GM21360 (cell line): Measurements from ENCODE around the gene MARCHF5.
"Not testable (repeated sequence)": the region's sequence is repeated elsewhere in the genome, so short reads cannot be mapped to it uniquely, and the experiment has no call there.

Source experiments
- ATAC-seq: cut with Tn5 transposase; IDR thresholded peaks from one replicate; pipeline ENCODE4 v1.9.1; 2021; ENCODE audit warnings: mild to moderate bottlenecking, moderate library complexity; ENCODE audit not compliant: unreplicated experiment

The MARCHF5 gene

GRCh38 chr10:92304061-92304460, 13.1 kb downstream of the MARCHF5 start:
- ATAC-seq, result no peak

GRCh38 chr10:92305133-92306072, 14.4 kb downstream of the MARCHF5 start:
- no peak for ATAC-seq

GRCh38 chr10:92309272-92309671, 18.3 kb downstream of the MARCHF5 start:
- ATAC-seq, result no peak

- ATAC-seq, result no peak
These were observed 22.8 kb downstream of the MARCHF5 start for GRCh38 chr10:92313750-92314149.

- ATAC-seq, result no peak
These were observed 25.6 kb downstream of the MARCHF5 start for GRCh38 chr10:92316610-92317009.

- ATAC-seq, result no peak
These were observed 32.1 kb downstream of the MARCHF5 start for GRCh38 chr10:92323079-92323478.

- no peak for ATAC-seq
These were observed 36.8 kb downstream of the MARCHF5 start for GRCh38 chr10:92327445-92328433.

- ATAC-seq, result no peak
These were observed 38.0 kb downstream of the MARCHF5 start for GRCh38 chr10:92328993-92329392.

GRCh38 chr10:92329927-92330326, 39.0 kb downstream of the MARCHF5 start:
- ATAC-seq, result not testable (repeated sequence)

GRCh38 chr10:92342796-92343195, 51.8 kb downstream of the MARCHF5 start:
- no peak for ATAC-seq

- not testable (repeated sequence) for ATAC-seq
These were observed 54.6 kb downstream of the MARCHF5 start for GRCh38 chr10:92345575-92345974.

GRCh38 chr10:92347035-92347676, 56.2 kb downstream of the MARCHF5 start:
- ATAC-seq, result not testable (repeated sequence)

- no peak for ATAC-seq
These were observed 59.4 kb downstream of the MARCHF5 start for GRCh38 chr10:92350411-92350810.

- ATAC-seq, result no peak
These were observed 63.6 kb downstream of the MARCHF5 start for GRCh38 chr10:92354587-92354986.

GRCh38 chr10:92356041-92356440, 65.1 kb downstream of the MARCHF5 start:
- no peak for ATAC-seq

GRCh38 chr10:92363498-92363897, 72.5 kb downstream of the MARCHF5 start:
- no peak for ATAC-seq

- ATAC-seq, result no peak
These were observed 75.5 kb downstream of the MARCHF5 start for GRCh38 chr10:92366412-92367021.

- no peak for ATAC-seq
These were observed 87.0 kb downstream of the MARCHF5 start for GRCh38 chr10:92377962-92378361.

- ATAC-seq, result no peak
These were observed 90.6 kb downstream of the MARCHF5 start for GRCh38 chr10:92381543-92381954.

GRCh38 chr10:92382631-92383030, 91.7 kb downstream of the MARCHF5 start:
- ATAC-seq, result no peak
